ENCODE data around the gene TMOD4.

DNA sequence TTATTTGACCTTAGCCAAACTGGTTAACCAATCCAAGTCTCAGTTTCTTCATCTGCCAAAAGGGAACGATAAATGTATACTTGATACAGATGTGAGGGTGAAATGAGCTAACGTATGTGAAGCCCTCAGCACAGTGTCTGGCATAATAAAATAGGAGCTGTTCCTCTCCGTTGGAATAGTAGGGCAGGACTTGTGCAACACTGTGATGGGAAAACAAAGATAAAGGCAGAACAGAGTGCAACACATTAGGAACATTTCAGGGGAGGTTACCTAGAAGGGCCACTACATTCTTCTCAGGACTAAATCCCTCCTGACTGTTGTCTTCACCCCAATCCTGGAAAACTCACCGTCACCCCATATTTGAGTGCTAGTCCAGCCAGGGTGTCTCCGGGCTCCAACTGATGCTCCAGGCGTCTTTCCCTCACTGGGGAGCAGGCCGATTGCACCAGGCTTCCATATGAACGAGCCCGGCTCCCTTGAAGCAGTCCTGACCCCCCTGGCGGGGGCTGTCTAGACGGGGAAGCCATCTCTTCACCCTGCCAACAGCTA, 11.0 kb downstream of the TMOD4 start:
- TF ChIP-seq CTCF (IDR thresholded peaks at IDR 0.05) (no peak), POLR2A (IDR thresholded peaks at IDR 0.05) (no peak)
